Mucosa of descending colon (tissue), 3 donors: ENCODE data around the gene PHACTR1. TPM values are rescaled to one million over a fixed set of nuclear protein-coding genes. Genes with fewer than 3 reads are reported as not detected.

ENCODE experiments used
- ATAC-seq: fragments of 200-7000 bp; cut with Tn5 transposase; one replicate; pipeline ENCODE4 v1.9.1; 2020; ENCODE audit warnings: mild to moderate bottlenecking, moderate library complexity
- DNase-seq, 3 donors: peaks; one replicate each; pipeline ENCODE4 v3.0.0-alpha.2; 2020
- H3K36me3 ChIP-seq: fragments of 200-600 bp; one replicate; pipeline ENCODE4 v1.8.0; 2021; ENCODE audit warnings: low read depth, mild to moderate bottlenecking
- H3K4me1 ChIP-seq: fragments of 200-600 bp; one replicate; pipeline ENCODE4 v1.8.0; 2021; ENCODE audit warnings: low read depth, mild to moderate bottlenecking
- H3K4me3 ChIP-seq: fragments of 200-600 bp; one replicate; pipeline ENCODE4 v1.8.0; 2021; ENCODE audit warnings: mild to moderate bottlenecking
- H3K9me3 ChIP-seq: fragments of 200-600 bp; one replicate; pipeline ENCODE4 v1.8.0; 2021; ENCODE audit warnings: mild to moderate bottlenecking
- intact Hi-C, 2 donors: fragments of 100-400 bp; cut with DNase I in 1 of 2; cut with micrococcal nuclease in 1 of 2; formaldehyde crosslinking; loops; one replicate each; pipeline versions ENCODE4 v1.11.0 to v1.11.1; 2022; cut with DNase I, micrococcal nuclease
- total RNA-seq, 3 donors: library from RNA; stranded (reverse); fragmentation: NEBNext Ultra II Directional in 2 of 3; extraction: Animal tissue kit (Norgen Biotek cat#: 25700) in 2 of 3; gene quantifications; one replicate each; pipeline versions ENCODE4 v1.2.1 to v1.2.4, GENCODE V29; 2021 to 2023
- TF ChIP-seq, protein P1 (sequence below): fragments of 200-600 bp; IDR thresholded peaks from one replicate; pipeline ENCODE4 v1.8.0; 2022; ENCODE audit warnings: antibody characterized with exemption, mild to moderate bottlenecking
- donor health status: DM: no; HTN: no; CAD: no; lungs with moderate emphysema.
- donor health status: DM: no; HTN: no; CAD: no.
- donor health status: DM: no; HTN: yes; CAD: no.

PHACTR1 gene
- total RNA-seq, 3 donors from 2014 or later: 2.7 to 4.7 (median 3.1) TPM

DNA sequence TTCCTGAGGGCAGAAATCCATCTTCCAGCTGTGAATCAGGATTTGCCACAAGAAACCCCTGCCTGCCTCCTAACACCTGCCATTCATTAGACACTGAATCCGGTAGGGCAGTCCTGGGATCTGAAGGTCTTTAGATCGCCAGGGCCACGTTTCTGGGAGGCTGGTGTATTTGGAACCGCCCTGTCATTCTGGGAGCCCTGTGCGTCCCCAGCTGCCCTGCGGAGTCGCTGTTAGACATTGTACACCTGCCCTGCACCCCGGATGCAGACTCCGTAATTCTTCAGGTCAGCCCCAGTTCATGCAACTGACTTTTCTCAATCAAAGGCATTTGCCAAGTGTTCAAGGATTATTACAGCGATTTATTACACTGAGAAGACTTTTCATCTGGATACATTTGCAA, 418.6 kb downstream of the PHACTR1 start:
- DNase-seq (no peak), ATAC-seq (no peak)
- Histone ChIP-seq H3K9me3 (no peaks in the 10 kb centered on the region), H3K4me3 (no peak overlapping the region), H3K4me1 (no peaks in the 10 kb centered on the region), H3K36me3 (no peaks in the 10 kb centered on the region)
- TF ChIP-seq, protein P1, sequence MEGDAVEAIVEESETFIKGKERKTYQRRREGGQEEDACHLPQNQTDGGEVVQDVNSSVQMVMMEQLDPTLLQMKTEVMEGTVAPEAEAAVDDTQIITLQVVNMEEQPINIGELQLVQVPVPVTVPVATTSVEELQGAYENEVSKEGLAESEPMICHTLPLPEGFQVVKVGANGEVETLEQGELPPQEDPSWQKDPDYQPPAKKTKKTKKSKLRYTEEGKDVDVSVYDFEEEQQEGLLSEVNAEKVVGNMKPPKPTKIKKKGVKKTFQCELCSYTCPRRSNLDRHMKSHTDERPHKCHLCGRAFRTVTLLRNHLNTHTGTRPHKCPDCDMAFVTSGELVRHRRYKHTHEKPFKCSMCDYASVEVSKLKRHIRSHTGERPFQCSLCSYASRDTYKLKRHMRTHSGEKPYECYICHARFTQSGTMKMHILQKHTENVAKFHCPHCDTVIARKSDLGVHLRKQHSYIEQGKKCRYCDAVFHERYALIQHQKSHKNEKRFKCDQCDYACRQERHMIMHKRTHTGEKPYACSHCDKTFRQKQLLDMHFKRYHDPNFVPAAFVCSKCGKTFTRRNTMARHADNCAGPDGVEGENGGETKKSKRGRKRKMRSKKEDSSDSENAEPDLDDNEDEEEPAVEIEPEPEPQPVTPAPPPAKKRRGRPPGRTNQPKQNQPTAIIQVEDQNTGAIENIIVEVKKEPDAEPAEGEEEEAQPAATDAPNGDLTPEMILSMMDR: no peak
- intact Hi-C loops: no loop called here

DNA sequence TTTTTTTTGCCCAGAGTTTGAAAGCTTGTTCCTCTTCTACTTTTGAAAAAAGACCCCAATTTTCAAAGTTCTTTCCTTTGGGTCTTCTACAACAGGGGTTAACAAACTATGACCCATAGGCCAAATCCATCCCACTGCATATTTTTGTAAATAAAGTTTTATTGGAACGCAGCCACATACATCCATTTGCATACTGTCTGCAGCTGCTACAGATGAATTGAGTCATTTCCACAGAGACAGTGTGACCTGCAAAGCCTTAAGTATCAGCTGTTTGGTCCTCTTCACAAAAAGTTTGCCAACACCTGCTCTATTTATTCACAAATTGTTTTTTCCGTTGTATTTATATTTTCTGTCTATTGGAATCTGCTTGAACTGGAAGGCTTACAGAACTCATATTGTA, 422.6 kb downstream of the PHACTR1 start:
- DNase-seq (no peak), ATAC-seq (no peak)
- intact Hi-C loops: no loop called here
- TF ChIP-seq, protein P1: no peak
- Histone ChIP-seq H3K4me1 (no peaks in the 10 kb centered on the region), H3K9me3 (no peaks in the 10 kb centered on the region), H3K36me3 (no peaks in the 10 kb centered on the region), H3K4me3 (no peak overlapping the region)

- intact Hi-C loops: no loop called here
- H3K36me3 ChIP-seq: no peaks in the 10 kb centered on the region
- no peaks in the 10 kb centered on the region for H3K9me3 ChIP-seq
- DNase-seq (no peak), ATAC-seq (no peak)
- TF ChIP-seq, protein P1: no peak
- H3K4me3 ChIP-seq: no peak overlapping the region
- no peaks in the 10 kb centered on the region for H3K4me1 ChIP-seq
Observed at GRCh38 chr6:13140980-13141379, 424.4 kb downstream of the PHACTR1 start.

DNA sequence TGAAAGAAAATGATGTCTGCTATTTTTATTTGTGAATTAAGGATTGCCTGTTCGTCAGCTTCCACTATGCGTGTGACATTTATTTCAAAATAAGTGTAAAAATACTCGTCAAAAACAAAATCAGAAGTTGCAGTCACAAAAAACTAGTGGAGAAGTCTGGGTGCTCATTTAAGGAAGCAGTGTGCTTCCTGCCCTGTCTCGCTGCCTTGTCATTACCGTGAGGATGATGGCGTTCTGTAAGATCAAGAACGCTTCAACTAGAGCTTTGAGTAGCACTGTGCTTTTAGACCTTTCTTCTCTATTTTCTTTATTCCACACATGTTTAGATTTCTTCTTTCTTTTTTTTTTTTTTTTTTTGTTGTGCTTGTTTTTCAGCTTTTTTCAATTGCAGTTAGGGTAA, 424.8 kb downstream of the PHACTR1 start:
- Histone ChIP-seq H3K9me3 (no peaks in the 10 kb centered on the region), H3K4me3 (no peak overlapping the region), H3K36me3 (no peaks in the 10 kb centered on the region), H3K4me1 (no peaks in the 10 kb centered on the region)
- no peak for ATAC-seq
- no peak for DNase-seq
- TF ChIP-seq, protein P1: no peak
- intact Hi-C loops: no loop called here

DNA sequence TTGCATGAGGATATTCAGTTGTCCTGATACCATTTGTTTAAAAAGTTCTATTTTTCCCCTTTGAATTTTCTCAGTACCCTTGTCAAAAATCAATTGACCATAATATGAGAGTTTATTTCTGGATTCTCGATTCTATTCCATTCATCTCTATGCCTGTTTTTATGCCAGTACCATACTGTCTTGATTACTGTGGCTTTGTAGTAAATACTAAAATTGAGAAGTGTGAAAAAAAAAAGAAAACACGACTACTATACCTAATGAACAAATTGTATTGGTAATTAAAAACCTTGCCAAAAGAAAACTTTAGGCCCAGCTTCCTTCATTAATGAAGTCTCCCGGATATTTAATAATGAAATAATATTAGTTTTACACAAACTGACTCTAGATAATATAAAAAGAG, 426.0 kb downstream of the PHACTR1 start:
- TF ChIP-seq, protein P1: no peak
- intact Hi-C loops: no loop called here
- no peak for DNase-seq
- Histone ChIP-seq H3K36me3 (no peaks in the 10 kb centered on the region), H3K9me3 (no peaks in the 10 kb centered on the region), H3K4me1 (no peaks in the 10 kb centered on the region), H3K4me3 (no peak overlapping the region)
- no peak for ATAC-seq

DNA sequence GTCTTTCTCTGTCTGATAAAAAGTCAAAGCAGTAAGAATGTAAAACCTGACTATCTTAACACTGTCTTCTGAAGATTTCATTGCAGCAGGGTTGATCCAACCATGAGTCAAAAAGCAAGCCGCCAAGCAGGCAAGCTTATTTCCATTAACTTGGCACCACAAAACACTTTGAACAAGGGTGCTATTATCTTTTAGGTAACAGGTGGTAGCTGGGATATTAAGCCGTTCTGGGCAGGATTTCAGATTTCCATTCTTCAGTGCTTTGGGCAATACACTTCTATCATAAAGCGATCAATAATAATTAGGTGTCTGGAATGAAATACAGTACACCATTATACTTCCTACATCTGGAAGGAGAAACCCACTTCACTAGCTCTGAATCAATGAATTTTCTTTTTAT, 429.9 kb downstream of the PHACTR1 start:
- ATAC-seq: no peak
- TF ChIP-seq, protein P1: no peak
- Histone ChIP-seq H3K4me1 (no peaks in the 10 kb centered on the region), H3K4me3 (no peak overlapping the region), H3K36me3 (no peaks in the 10 kb centered on the region), H3K9me3 (no peaks in the 10 kb centered on the region)
- no peak for DNase-seq
- intact Hi-C loops: no loop called here
